Upper lobe of left lung (tissue), 6 donors: ENCODE data around the gene SUPT3H. TPM values are rescaled to one million over a fixed set of nuclear protein-coding genes. Genes with fewer than 3 reads are reported as not detected.

Experiments used
- ATAC-seq, 2 donors: fragments of 200-7000 bp; cut with Tn5 transposase; one replicate each; pipeline ENCODE4 v1.9.1; 2022; ENCODE audit warnings: mild to moderate bottlenecking in 2 of 2, moderate library complexity in 2 of 2; ENCODE audit not compliant: low FRiP score in 2 of 2
- DNase-seq, 2 donors: peaks; one replicate each; pipeline ENCODE4 v3.0.0-alpha.2; 2019 to 2020
- H3K27ac ChIP-seq, 4 donors: fragments of 200-600 bp; sonication (generic); one replicate each; pipeline ENCODE4 v1.5.1; 2016 to 2019
- H3K27me3 ChIP-seq, 4 donors: fragments of 200-600 bp; sonication (generic); one replicate each; pipeline ENCODE4 v1.5.1; 2017 to 2019
- H3K36me3 ChIP-seq, 4 donors: fragments of 200-600 bp; sonication (generic); one replicate each; pipeline ENCODE4 v1.5.1; 2016 to 2019
- H3K4me1 ChIP-seq, 4 donors: fragments of 200-600 bp; sonication (generic); one replicate each; pipeline ENCODE4 v1.5.1; 2018 to 2019
- H3K4me3 ChIP-seq, 4 donors: fragments of 200-600 bp; sonication (generic); one replicate each; pipeline ENCODE4 v1.5.1; 2017 to 2019; ENCODE audit warnings: mild to moderate bottlenecking in 2 of 4, moderate library complexity in 1 of 4
- H3K9me3 ChIP-seq, 4 donors: fragments of 200-600 bp; sonication (generic); one replicate each; pipeline ENCODE4 v1.5.1; 2018 to 2019
- CTCF ChIP-seq, 6 experiments: fragments of 450-650 bp in 4 of 6; fragments of 200-600 bp in 2 of 6; sonication (generic) in 2 of 6; IDR thresholded peaks; one replicate each; pipeline ENCODE4 v1.5.1; 2016 to 2019; ENCODE audit warnings: antibody characterized with exemption in 6 of 6
- EP300 ChIP-seq, 4 donors: sonication (generic); formaldehyde crosslinking; IDR thresholded peaks; one replicate each; pipeline ENCODE4 v1.5.1; 2017; ENCODE audit warnings: antibody characterized with exemption in 4 of 4, control low read depth in 2 of 4
- POLR2A ChIP-seq, 4 donors: fragments of 450-650 bp; IDR thresholded peaks; one replicate each; pipeline ENCODE4 v1.5.1; 2016 to 2017; ENCODE audit warnings: antibody characterized with exemption in 4 of 4, mild to moderate bottlenecking in 2 of 4
- POLR2AphosphoS5 ChIP-seq, 2 donors: sonication (generic); formaldehyde crosslinking; IDR thresholded peaks; one replicate each; pipeline ENCODE4 v1.5.1; 2017; ENCODE audit warnings: antibody characterized with exemption in 2 of 2
- WGBS, 2 donors: methylation state at CpG; one replicate each; pipeline ENCODE4 v1.1.5; 2017 to 2018; 5-methylcytosine and 5-hydroxymethylcytosine counted together
- total RNA-seq, 6 donors: library from RNA; depleted of rRNA in 4 of 6; stranded (reverse); fragments of >200 nt in 4 of 6; gene quantifications; one replicate each; pipeline versions ENCODE4 v1.1.0 to v1.2.1, GENCODE V29; 2016 to 2021
- donor health status: DM: no; HTN: no; CAD: no; lungs with moderate emphysema.
- donor health status: DM: no; HTN: yes; CAD: no; lungs with severe emphysema.

SUPT3H gene
- total RNA-seq, 6 donors from 2014 or later = 6.4 to 45.1 (median 8.9) TPM

- no peaks in the 10 kb centered on the region for H3K36me3 ChIP-seq
- TF ChIP-seq CTCF (IDR thresholded peaks at IDR 0.05) = no peak
- no peak for TF ChIP-seq EP300 (IDR thresholded peaks at IDR 0.05)
- no peak for TF ChIP-seq POLR2A (IDR thresholded peaks at IDR 0.05)
- no peak for TF ChIP-seq POLR2AphosphoS5 (IDR thresholded peaks at IDR 0.05)
- no peaks in the 10 kb centered on the region for H3K27me3 ChIP-seq
- ATAC-seq = no peak
- H3K9me3 ChIP-seq = no peaks in the 10 kb centered on the region
- no peak overlapping the region for H3K4me3 ChIP-seq
- WGBS, 2 donors = 84 to 86% methylated on average over 6 of the region's 6 CpGs
- no peak overlapping the region for H3K27ac ChIP-seq
- no peak for DNase-seq
- no peaks in the 10 kb centered on the region for H3K4me1 ChIP-seq
These were observed 551.6 kb downstream of the SUPT3H start for GRCh38 chr6:44826025-44826676.

GRCh38 chr6:44825273-44825672, 552.5 kb downstream of the SUPT3H start:
- no peak overlapping the region for H3K4me3 ChIP-seq
- H3K4me1 ChIP-seq = no peaks in the 10 kb centered on the region
- no peak overlapping the region for H3K27ac ChIP-seq
- 72 to 83% methylated on average over 2 of the region's 2 CpGs for WGBS, 2 donors
- H3K36me3 ChIP-seq = no peaks in the 10 kb centered on the region
- no peak for TF ChIP-seq CTCF (IDR thresholded peaks at IDR 0.05)
- H3K27me3 ChIP-seq = no peaks in the 10 kb centered on the region
- DNase-seq (no peak), ATAC-seq (no peak)
- H3K9me3 ChIP-seq = no peaks in the 10 kb centered on the region

- H3K27ac ChIP-seq = no peak overlapping the region
- no peak for TF ChIP-seq CTCF (IDR thresholded peaks at IDR 0.05)
- no peak for TF ChIP-seq POLR2AphosphoS5 (IDR thresholded peaks at IDR 0.05)
- no peak for TF ChIP-seq EP300 (IDR thresholded peaks at IDR 0.05)
- no peak for TF ChIP-seq POLR2A (IDR thresholded peaks at IDR 0.05)
- H3K27me3 ChIP-seq = no peaks in the 10 kb centered on the region
- no peak for DNase-seq
- H3K9me3 ChIP-seq = no peaks in the 10 kb centered on the region
- H3K4me3 ChIP-seq = no peak overlapping the region
- no peak for ATAC-seq
- H3K36me3 ChIP-seq = no peaks in the 10 kb centered on the region
- H3K4me1 ChIP-seq = no peaks in the 10 kb centered on the region
These were observed 553.2 kb downstream of the SUPT3H start for GRCh38 chr6:44824567-44824966.

GRCh38 chr6:44820759-44821158, 557.0 kb downstream of the SUPT3H start:
- 97% methylated on average over 3 of the region's 3 CpGs for WGBS, 2 donors
- DNase-seq (no peak), ATAC-seq (no peak)
- no peaks in the 10 kb centered on the region for H3K4me1 ChIP-seq
- no peak overlapping the region for H3K27ac ChIP-seq
- H3K4me3 ChIP-seq = no peak overlapping the region
- TF ChIP-seq EP300 (IDR thresholded peaks at IDR 0.05) = no peak
- TF ChIP-seq POLR2AphosphoS5 (IDR thresholded peaks at IDR 0.05) = no peak
- TF ChIP-seq CTCF (IDR thresholded peaks at IDR 0.05) = no peak
- no peak for TF ChIP-seq POLR2A (IDR thresholded peaks at IDR 0.05)
- H3K27me3 ChIP-seq = no peaks in the 10 kb centered on the region
- H3K36me3 ChIP-seq = no peaks in the 10 kb centered on the region
- H3K9me3 ChIP-seq = no peaks in the 10 kb centered on the region

- H3K9me3 ChIP-seq = no peaks in the 10 kb centered on the region
- no peak overlapping the region for H3K4me3 ChIP-seq
- ATAC-seq (no peak), DNase-seq (no peak)
- TF ChIP-seq POLR2A (IDR thresholded peaks at IDR 0.05) = no peak
- no peak for TF ChIP-seq CTCF (IDR thresholded peaks at IDR 0.05)
- TF ChIP-seq POLR2AphosphoS5 (IDR thresholded peaks at IDR 0.05) = no peak
- no peak for TF ChIP-seq EP300 (IDR thresholded peaks at IDR 0.05)
- H3K27me3 ChIP-seq = no peaks in the 10 kb centered on the region
- H3K27ac ChIP-seq = no peak overlapping the region
- WGBS, 2 donors = 83 to 87% methylated on average over 2 of the region's 2 CpGs
- H3K36me3 ChIP-seq = no peaks in the 10 kb centered on the region
- no peaks in the 10 kb centered on the region for H3K4me1 ChIP-seq
These were observed 557.4 kb downstream of the SUPT3H start for GRCh38 chr6:44820321-44820720.
